RWPE2 (cell line): Measurements from ENCODE around the gene FRMPD3.

ENCODE experiments used
- ATAC-seq: fragments of 200-7000 bp; cut with Tn5 transposase; 3 replicates; pipeline ENCODE4 v1.9.1; 2021; ENCODE audit warnings: low read depth
- DNase-seq: peaks from one replicate; pipeline ENCODE4 v3.0.0-alpha.2; 2020; ENCODE audit warnings: low spot score
- H3K27ac ChIP-seq: fragments of 450-650 bp; 2 replicates; pipeline ENCODE4 v1.5.1; 2017; ENCODE audit warnings: mild to moderate bottlenecking; ENCODE audit not compliant: poor library complexity, severe bottlenecking
- H3K27me3 ChIP-seq: fragments of 250-450 bp; sonication (Bioruptor Pico); 2 replicates; pipeline ENCODE4 v1.5.1; 2021; ENCODE audit warnings: mild to moderate bottlenecking, moderate library complexity; ENCODE audit not compliant: insufficient read depth, poor library complexity, severe bottlenecking
- H3K36me3 ChIP-seq: fragments of 250-450 bp; sonication (Bioruptor Pico); 2 replicates; pipeline ENCODE4 v1.5.1; 2020; ENCODE audit warnings: low read depth, mild to moderate bottlenecking, moderate library complexity
- H3K4me1 ChIP-seq: fragments of 250-450 bp; sonication (Bioruptor Pico); 2 replicates; pipeline ENCODE4 v1.5.1; 2021; ENCODE audit warnings: mild to moderate bottlenecking, moderate library complexity; ENCODE audit not compliant: insufficient read depth, poor library complexity, severe bottlenecking
- H3K4me3 ChIP-seq: fragments of 250-450 bp; sonication (Bioruptor Pico); 2 replicates; pipeline ENCODE4 v1.5.1; 2021; ENCODE audit warnings: mild to moderate bottlenecking, moderate library complexity; ENCODE audit not compliant: severe bottlenecking
- H3K9me3 ChIP-seq: fragments of 250-450 bp; sonication (Bioruptor Pico); 2 replicates; pipeline ENCODE4 v1.5.1; 2021; ENCODE audit warnings: mild to moderate bottlenecking, moderate library complexity; ENCODE audit not compliant: severe bottlenecking
- TF ChIP-seq, protein P1 (sequence below): fragments of 450-650 bp; IDR thresholded peaks from one replicate; pipeline ENCODE4 v1.5.1; 2017; ENCODE audit warnings: mild to moderate bottlenecking, moderate library complexity; ENCODE audit not compliant: poor library complexity, severe bottlenecking

FRMPD3 gene

DNA sequence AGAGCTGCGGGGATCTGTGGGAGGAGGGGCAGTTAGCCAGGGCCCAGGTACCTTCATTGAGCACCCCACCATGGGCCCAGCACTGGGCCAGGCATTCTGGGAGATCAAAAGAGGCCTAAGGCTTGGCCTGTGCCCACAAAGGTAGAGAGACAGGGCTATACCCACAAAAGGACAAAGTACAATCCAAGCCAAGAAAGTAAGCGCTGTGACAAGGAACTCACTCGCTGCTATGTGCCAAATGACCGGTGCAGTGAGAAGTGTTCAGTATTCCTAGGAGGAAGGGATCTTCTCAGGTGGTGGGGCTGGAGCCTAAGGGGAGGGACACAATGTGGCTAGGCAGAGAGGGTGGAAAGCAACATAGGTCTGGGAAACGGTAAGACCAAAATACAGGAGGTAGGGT lies 8.8 kb upstream of the FRMPD3 start:
- no peak for ATAC-seq
- TF ChIP-seq, protein P1, sequence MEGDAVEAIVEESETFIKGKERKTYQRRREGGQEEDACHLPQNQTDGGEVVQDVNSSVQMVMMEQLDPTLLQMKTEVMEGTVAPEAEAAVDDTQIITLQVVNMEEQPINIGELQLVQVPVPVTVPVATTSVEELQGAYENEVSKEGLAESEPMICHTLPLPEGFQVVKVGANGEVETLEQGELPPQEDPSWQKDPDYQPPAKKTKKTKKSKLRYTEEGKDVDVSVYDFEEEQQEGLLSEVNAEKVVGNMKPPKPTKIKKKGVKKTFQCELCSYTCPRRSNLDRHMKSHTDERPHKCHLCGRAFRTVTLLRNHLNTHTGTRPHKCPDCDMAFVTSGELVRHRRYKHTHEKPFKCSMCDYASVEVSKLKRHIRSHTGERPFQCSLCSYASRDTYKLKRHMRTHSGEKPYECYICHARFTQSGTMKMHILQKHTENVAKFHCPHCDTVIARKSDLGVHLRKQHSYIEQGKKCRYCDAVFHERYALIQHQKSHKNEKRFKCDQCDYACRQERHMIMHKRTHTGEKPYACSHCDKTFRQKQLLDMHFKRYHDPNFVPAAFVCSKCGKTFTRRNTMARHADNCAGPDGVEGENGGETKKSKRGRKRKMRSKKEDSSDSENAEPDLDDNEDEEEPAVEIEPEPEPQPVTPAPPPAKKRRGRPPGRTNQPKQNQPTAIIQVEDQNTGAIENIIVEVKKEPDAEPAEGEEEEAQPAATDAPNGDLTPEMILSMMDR, result no peak

DNA sequence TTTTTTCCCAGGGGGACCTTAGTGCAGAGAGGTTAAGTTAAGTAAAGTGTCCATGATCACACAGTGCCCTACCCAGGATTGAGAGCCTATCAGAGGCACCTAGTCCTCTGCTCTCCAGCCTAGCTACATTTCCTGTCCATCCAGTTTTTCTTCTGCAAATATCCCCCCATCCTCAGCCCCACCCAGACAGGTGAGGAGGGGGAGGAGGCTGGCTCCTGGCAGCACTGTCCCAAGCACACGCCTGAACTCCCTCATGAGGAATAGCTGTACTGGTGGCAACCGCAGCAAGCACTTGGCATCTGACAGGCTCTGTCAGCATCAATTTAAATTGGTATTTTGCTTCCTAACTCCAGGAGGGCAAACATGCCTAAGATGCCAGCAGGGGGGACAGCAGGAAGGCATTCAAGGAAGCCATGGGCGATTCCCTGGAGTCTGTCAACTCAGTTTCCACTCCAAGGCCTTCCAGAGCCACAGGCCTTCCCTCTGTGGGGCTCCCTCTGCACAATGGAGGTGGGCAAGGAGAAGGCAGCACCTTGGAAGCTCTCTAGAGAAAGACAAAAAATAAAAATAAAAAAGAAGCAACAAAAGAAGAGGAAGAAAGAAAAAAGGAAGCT lies 6.4 kb upstream of the FRMPD3 start:
- no peak for DNase-seq
- ATAC-seq, result no peak
- Histone ChIP-seq H3K36me3 (no peaks in the 10 kb centered on the region), H3K4me1 (no peaks in the 10 kb centered on the region), H3K27me3 (no peaks in the 10 kb centered on the region), H3K4me3 (no peak overlapping the region), H3K9me3 (no peaks in the 10 kb centered on the region), H3K27ac (no peak overlapping the region)
- TF ChIP-seq, protein P1, result no peak

More for the DNA sequence above, 8.8 kb upstream of the FRMPD3 start:
- no peak for DNase-seq
- Histone ChIP-seq H3K27me3 (no peaks in the 10 kb centered on the region), H3K4me1 (no peaks in the 10 kb centered on the region), H3K27ac (no peak overlapping the region), H3K9me3 (no peaks in the 10 kb centered on the region), H3K4me3 (no peak overlapping the region), H3K36me3 (no peaks in the 10 kb centered on the region)

DNA sequence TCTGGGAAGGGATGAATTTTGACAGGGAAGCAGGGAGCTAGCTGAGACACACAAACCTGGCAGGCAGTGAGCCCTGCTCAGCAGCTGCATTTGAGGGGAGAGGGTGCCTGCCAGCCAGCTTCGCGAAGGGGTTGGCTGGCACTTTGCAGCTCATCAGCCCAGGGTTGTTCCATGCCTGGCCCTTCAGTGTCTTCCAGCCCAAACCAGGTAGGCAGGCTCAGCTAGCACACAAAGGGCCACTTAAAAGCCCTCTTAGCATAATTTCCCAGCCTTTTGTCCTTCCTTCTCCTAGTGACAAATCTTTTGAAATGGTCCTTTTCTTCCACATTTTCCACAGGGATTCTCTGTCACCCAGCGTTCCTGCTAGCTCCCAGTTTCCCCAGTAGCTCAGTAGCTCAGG lies 4.3 kb upstream of the FRMPD3 start:
- Histone ChIP-seq H3K4me3 (no peak overlapping the region), H3K9me3 (no peaks in the 10 kb centered on the region), H3K27ac (no peak overlapping the region), H3K4me1 (no peaks in the 10 kb centered on the region), H3K36me3 (no peaks in the 10 kb centered on the region), H3K27me3 (peaks cover 5% of the 10 kb centered on the region)
- ATAC-seq (no peak), DNase-seq (no peak)
- TF ChIP-seq, protein P1, result no peak

DNA sequence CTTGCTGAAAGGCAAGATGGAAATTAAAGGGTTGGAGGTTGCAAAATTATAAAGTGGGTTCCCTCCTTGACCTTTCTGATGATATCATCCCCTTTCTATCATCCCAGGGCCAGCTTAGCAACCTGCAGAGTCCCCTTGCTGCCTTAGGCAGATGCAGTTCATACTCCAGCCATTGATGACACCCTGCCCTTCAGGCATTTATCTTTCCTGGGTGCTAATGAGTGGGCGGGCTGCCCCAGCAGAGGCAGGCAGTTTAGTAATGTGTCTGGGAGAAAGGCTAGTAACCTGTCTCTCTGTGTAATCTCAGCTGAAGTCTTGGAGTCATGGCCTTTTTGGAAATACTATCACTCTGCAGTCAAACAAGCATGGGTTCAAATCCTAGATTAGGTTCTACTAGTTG lies 3.8 kb upstream of the FRMPD3 start:
- DNase-seq (no peak), ATAC-seq (no peak)
- Histone ChIP-seq H3K4me3 (no peak overlapping the region), H3K27ac (no peak overlapping the region), H3K4me1 (no peaks in the 10 kb centered on the region), H3K36me3 (no peaks in the 10 kb centered on the region), H3K9me3 (no peaks in the 10 kb centered on the region), H3K27me3 (peaks cover 7% of the 10 kb centered on the region)
- TF ChIP-seq, protein P1, result no peak

DNA sequence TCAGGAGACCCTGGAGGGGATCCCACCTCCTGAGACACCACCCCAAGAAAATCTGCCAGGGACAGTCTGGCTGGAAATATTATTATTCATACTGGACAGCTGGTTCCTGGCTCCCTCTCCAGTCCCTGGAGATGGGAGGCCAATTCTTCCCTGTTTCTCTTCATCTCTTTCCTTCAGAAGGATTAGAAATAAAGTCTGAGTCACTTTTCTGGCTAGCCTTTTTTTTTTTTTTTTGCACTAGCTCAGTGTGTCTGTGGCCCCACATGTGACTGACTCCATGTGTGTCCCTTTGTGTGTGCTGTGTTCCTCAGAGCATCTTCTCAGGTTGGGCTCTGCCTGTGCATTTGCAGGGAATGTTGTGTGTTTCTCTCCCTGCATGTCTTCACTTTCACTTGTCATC lies 1.8 kb upstream of the FRMPD3 start:
- Histone ChIP-seq H3K9me3 (no peaks in the 10 kb centered on the region), H3K27ac (no peak overlapping the region), H3K27me3 (peaks cover 7% of the 10 kb centered on the region), H3K4me1 (no peaks in the 10 kb centered on the region), H3K4me3 (no peak overlapping the region), H3K36me3 (no peaks in the 10 kb centered on the region)
- ATAC-seq (no peak), DNase-seq (no peak)
- TF ChIP-seq, protein P1, result no peak
